Measurements from ENCODE around the gene SPRED2. TPM values are rescaled to one million over a fixed set of nuclear protein-coding genes. Genes with fewer than 3 reads are reported as not detected.
A peak's percentile ranks its signal among the peaks of the same experiment; 100 is the strongest.

Gene SPRED2
- total and polyA plus RNA-seq, 8 donors, result 6.4 to 23.3 (median 11.5) TPM

GRCh38 chr2:65349863-65350262 lies 82.5 kb downstream of the SPRED2 start:
- peak; percentile 69 to 88 for DNase-seq
- H3K4me3 ChIP-seq, result no peak overlapping the region
- peak overlapping the region in 3 of 5 donors; percentile 21 to 47 (median 26) for H3K27ac ChIP-seq
- H3K4me1 ChIP-seq, result peaks cover 19 to 37% (median 26%) of the 10 kb centered on the region in 4 donors
- no peaks in the 10 kb centered on the region for H3K36me3 ChIP-seq
- H3K27me3 ChIP-seq, result no peaks in the 10 kb centered on the region
- WGBS, 5 donors, result 39 to 57% (median 44%) methylated on average over 4 of the region's 4 CpGs
- no peaks in the 10 kb centered on the region for H3K9me3 ChIP-seq
- intact Hi-C loops (cut with DNase I; ENCODE audit: low total_unique reads), result no loop called here
- TF ChIP-seq POLR2AphosphoS5 (IDR thresholded peaks at IDR 0.05) (no peak), POLR2A (IDR thresholded peaks at IDR 0.05) (no peak), EP300 (IDR thresholded peaks at IDR 0.05) (no peak)
- TF ChIP-seq, protein P1, sequence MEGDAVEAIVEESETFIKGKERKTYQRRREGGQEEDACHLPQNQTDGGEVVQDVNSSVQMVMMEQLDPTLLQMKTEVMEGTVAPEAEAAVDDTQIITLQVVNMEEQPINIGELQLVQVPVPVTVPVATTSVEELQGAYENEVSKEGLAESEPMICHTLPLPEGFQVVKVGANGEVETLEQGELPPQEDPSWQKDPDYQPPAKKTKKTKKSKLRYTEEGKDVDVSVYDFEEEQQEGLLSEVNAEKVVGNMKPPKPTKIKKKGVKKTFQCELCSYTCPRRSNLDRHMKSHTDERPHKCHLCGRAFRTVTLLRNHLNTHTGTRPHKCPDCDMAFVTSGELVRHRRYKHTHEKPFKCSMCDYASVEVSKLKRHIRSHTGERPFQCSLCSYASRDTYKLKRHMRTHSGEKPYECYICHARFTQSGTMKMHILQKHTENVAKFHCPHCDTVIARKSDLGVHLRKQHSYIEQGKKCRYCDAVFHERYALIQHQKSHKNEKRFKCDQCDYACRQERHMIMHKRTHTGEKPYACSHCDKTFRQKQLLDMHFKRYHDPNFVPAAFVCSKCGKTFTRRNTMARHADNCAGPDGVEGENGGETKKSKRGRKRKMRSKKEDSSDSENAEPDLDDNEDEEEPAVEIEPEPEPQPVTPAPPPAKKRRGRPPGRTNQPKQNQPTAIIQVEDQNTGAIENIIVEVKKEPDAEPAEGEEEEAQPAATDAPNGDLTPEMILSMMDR (IDR thresholded peaks at IDR 0.05), result no peak

- 91 to 100% (median 96%) methylated on average over 2 of the region's 2 CpGs for WGBS, 5 donors
- Histone ChIP-seq H3K27me3 (no peaks in the 10 kb centered on the region), H3K36me3 (no peaks in the 10 kb centered on the region), H3K9me3 (no peaks in the 10 kb centered on the region), H3K27ac (no peak overlapping the region), H3K4me1 (peaks cover 19 to 27% (median 22%) of the 10 kb centered on the region in 4 donors), H3K4me3 (no peak overlapping the region)
- intact Hi-C loops (cut with DNase I; ENCODE audit: low total_unique reads), result no loop called here
- TF ChIP-seq, protein P1 (IDR thresholded peaks at IDR 0.05), result no peak
- TF ChIP-seq POLR2A (IDR thresholded peaks at IDR 0.05) (no peak), POLR2AphosphoS5 (IDR thresholded peaks at IDR 0.05) (no peak), EP300 (IDR thresholded peaks at IDR 0.05) (no peak)
- DNase-seq, result no peak
Observed at GRCh38 chr2:65347913-65348312, 84.5 kb downstream of the SPRED2 start.

- H3K36me3 ChIP-seq, result peaks cover 0 to 8% (median 3%) of the 10 kb centered on the region in 4 donors
- DNase-seq, result no peak
- H3K4me1 ChIP-seq, result peaks cover 13 to 27% (median 15%) of the 10 kb centered on the region in 4 donors
- no peak overlapping the region for H3K27ac ChIP-seq
- intact Hi-C loops (cut with DNase I; ENCODE audit: low total_unique reads), result no loop called here
- 89 to 96% (median 90%) methylated on average over 3 of the region's 3 CpGs for WGBS, 5 donors
- no peak overlapping the region for H3K4me3 ChIP-seq
- TF ChIP-seq, protein P1 (IDR thresholded peaks at IDR 0.05), result no peak
- TF ChIP-seq POLR2AphosphoS5 (IDR thresholded peaks at IDR 0.05), result no peak
- no peak for TF ChIP-seq EP300 (IDR thresholded peaks at IDR 0.05)
- no peak for TF ChIP-seq POLR2A (IDR thresholded peaks at IDR 0.05)
- H3K27me3 ChIP-seq, result no peaks in the 10 kb centered on the region
- no peaks in the 10 kb centered on the region for H3K9me3 ChIP-seq
Observed at GRCh38 chr2:65345631-65346030, 86.8 kb downstream of the SPRED2 start.

GRCh38 chr2:65344689-65345088 lies 87.7 kb downstream of the SPRED2 start:
- TF ChIP-seq POLR2A (IDR thresholded peaks at IDR 0.05) (no peak), EP300 (IDR thresholded peaks at IDR 0.05) (no peak), POLR2AphosphoS5 (IDR thresholded peaks at IDR 0.05) (no peak)
- TF ChIP-seq, protein P1 (IDR thresholded peaks at IDR 0.05), result no peak
- intact Hi-C loops (cut with DNase I; ENCODE audit: low total_unique reads), result no loop called here
- no peak for DNase-seq
- WGBS, 5 donors, result 79 to 87% (median 83%) methylated on average over 15 of the region's 15 CpGs
- Histone ChIP-seq H3K27ac (no peak overlapping the region), H3K36me3 (peaks cover 0 to 11% (median 4%) of the 10 kb centered on the region in 4 donors), H3K4me3 (no peak overlapping the region), H3K9me3 (no peaks in the 10 kb centered on the region), H3K4me1 (peaks cover 3 to 18% (median 5%) of the 10 kb centered on the region in 4 donors), H3K27me3 (no peaks in the 10 kb centered on the region)

All from stomach (tissue), 9 donors.